Loucy (cell line): ENCODE measurements around the gene TCL1A.

Experiments used
- H2AFZ ChIP-seq: fragments of 200-600 bp; sonication (generic); 2 replicates; pipeline ENCODE4 v1.6.0; 2016; ENCODE audit warnings: antibody characterized with exemption, mild to moderate bottlenecking, low read length, moderate library complexity
- H3F3A ChIP-seq: fragments of 200-600 bp; 2 replicates; pipeline ENCODE4 v1.6.0; 2016; ENCODE audit warnings: antibody characterized with exemption, low read depth, mild to moderate bottlenecking
- H3K27me3 ChIP-seq: fragments of 200-600 bp; sonication (generic); 2 replicates; pipeline ENCODE4 v1.6.1; 2014; ENCODE audit warnings: low read length, mild to moderate bottlenecking; ENCODE audit not compliant: insufficient read depth, poor library complexity, severe bottlenecking
- H3K36me3 ChIP-seq: fragments of 200-600 bp; sonication (generic); 2 replicates; pipeline ENCODE4 v1.6.1; 2016; ENCODE audit warnings: low read length; ENCODE audit not compliant: insufficient read depth
- H3K4me1 ChIP-seq: fragments of 200-600 bp; sonication (generic); 2 replicates; pipeline ENCODE4 v1.5.1; 2014; ENCODE audit warnings: low read length, mild to moderate bottlenecking; ENCODE audit not compliant: insufficient read depth, poor library complexity, severe bottlenecking
- H3K4me2 ChIP-seq: fragments of 200-600 bp; sonication (generic); 2 replicates; pipeline ENCODE4 v1.6.0; 2014; ENCODE audit warnings: antibody characterized with exemption, low read length, low read depth, mild to moderate bottlenecking; ENCODE audit not compliant: poor library complexity, severe bottlenecking
- H3K4me3 ChIP-seq: fragments of 200-600 bp; sonication (generic); 2 replicates; pipeline ENCODE4 v1.5.1; 2014; ENCODE audit warnings: low read length, mild to moderate bottlenecking, mixed read lengths; ENCODE audit not compliant: poor library complexity, severe bottlenecking
- H3K79me2 ChIP-seq: fragments of 200-600 bp; sonication (generic); 2 replicates; pipeline ENCODE4 v1.6.1; 2014; ENCODE audit warnings: low read length; ENCODE audit not compliant: insufficient read depth
- H3K9ac ChIP-seq: fragments of 200-600 bp; sonication (generic); 2 replicates; pipeline ENCODE4 v1.6.0; 2014; ENCODE audit warnings: mild to moderate bottlenecking, low read depth, low read length, moderate library complexity; ENCODE audit not compliant: poor library complexity, severe bottlenecking
- H3K9me2 ChIP-seq: fragments of 200-600 bp; sonication (generic); replicated peaks from 2 replicates; pipeline ENCODE4 v1.6.1; 2016; ENCODE audit warnings: low read depth, low read length, mixed read lengths
- H3K9me3 ChIP-seq: fragments of 200-600 bp; sonication (generic); 2 replicates; pipeline ENCODE4 v1.6.1; 2014; ENCODE audit warnings: mild to moderate bottlenecking, antibody characterized with exemption, low read length, low read depth; ENCODE audit not compliant: insufficient read depth
- H4K20me1 ChIP-seq: fragments of 200-600 bp; sonication (generic); 2 replicates; pipeline ENCODE4 v1.6.0; 2014; ENCODE audit warnings: antibody characterized with exemption, low read length, mild to moderate bottlenecking; ENCODE audit not compliant: insufficient read depth, poor library complexity, severe bottlenecking
- CTCF ChIP-seq: fragments of 200-600 bp; sonication (generic); conservative IDR thresholded peaks from 2 replicates; pipeline ENCODE4 v1.5.1; 2014; ENCODE audit warnings: mild to moderate bottlenecking, antibody characterized with exemption, low read length
- EZH2phosphoT487 ChIP-seq: fragments of 200-600 bp; IDR thresholded peaks from 2 replicates; pipeline ENCODE4 v1.6.1; 2018; ENCODE audit warnings: antibody characterized with exemption, mild to moderate bottlenecking, moderate library complexity, borderline replicate concordance

The TCL1A gene

GRCh38 chr14:95727056-95727700 is 13.3 kb upstream of the TCL1A start:
- no peak overlapping the region for H3K4me3 ChIP-seq
- H3K27me3 ChIP-seq = no peaks in the 10 kb centered on the region
- H3K9me2 ChIP-seq = no peaks in the 10 kb centered on the region
- peaks cover 40% of the 10 kb centered on the region for H3K4me1 ChIP-seq
- no peak for TF ChIP-seq CTCF
- no peak for TF ChIP-seq EZH2phosphoT487
- no peak overlapping the region for H2AFZ ChIP-seq
- no peak overlapping the region for H3K4me2 ChIP-seq
- H3K9ac ChIP-seq = no peak overlapping the region
- H3F3A ChIP-seq = no peaks in the 10 kb centered on the region
- H3K79me2 ChIP-seq = no peaks in the 10 kb centered on the region
- no peaks in the 10 kb centered on the region for H4K20me1 ChIP-seq
- H3K9me3 ChIP-seq = no peaks in the 10 kb centered on the region
- no peaks in the 10 kb centered on the region for H3K36me3 ChIP-seq

- Histone ChIP-seq H3K36me3 (no peaks in the 10 kb centered on the region), H3K79me2 (no peaks in the 10 kb centered on the region), H3K4me2 (no peak overlapping the region), H3K9ac (no peak overlapping the region), H3K9me2 (no peaks in the 10 kb centered on the region), H2AFZ (peak overlapping the region; percentile 72), H3K4me3 (no peak overlapping the region), H3K27me3 (no peaks in the 10 kb centered on the region), H3K9me3 (no peaks in the 10 kb centered on the region), H3F3A (no peaks in the 10 kb centered on the region), H4K20me1 (no peaks in the 10 kb centered on the region), H3K4me1 (peaks cover 40% of the 10 kb centered on the region)
- TF ChIP-seq EZH2phosphoT487 = no peak
- no peak for TF ChIP-seq CTCF
Observed at GRCh38 chr14:95725685-95726336, 11.9 kb upstream of the TCL1A start.

- Histone ChIP-seq H3K4me2 (no peak overlapping the region), H3K4me1 (peaks cover 13% of the 10 kb centered on the region), H3K79me2 (no peaks in the 10 kb centered on the region), H3K27me3 (no peaks in the 10 kb centered on the region), H3K4me3 (no peak overlapping the region), H3K9me3 (no peaks in the 10 kb centered on the region), H4K20me1 (no peaks in the 10 kb centered on the region), H3K36me3 (no peaks in the 10 kb centered on the region), H2AFZ (no peak overlapping the region), H3F3A (no peaks in the 10 kb centered on the region), H3K9me2 (no peaks in the 10 kb centered on the region), H3K9ac (no peak overlapping the region)
- TF ChIP-seq CTCF = no peak
- TF ChIP-seq EZH2phosphoT487 = no peak
Observed at GRCh38 chr14:95722525-95723190, 8.7 kb upstream of the TCL1A start.
